ENCODE measurements around the gene NCAM1. TPM values are rescaled to one million over a fixed set of nuclear protein-coding genes. Genes with fewer than 3 reads are reported as not detected.

The NCAM1 gene
- total and polyA plus RNA-seq, 2 of the 13 experiments (the other 11 are each of a cell fraction or from before 2014, with no cell fraction given): 0.05 TPM; not detected in 1

DNA sequence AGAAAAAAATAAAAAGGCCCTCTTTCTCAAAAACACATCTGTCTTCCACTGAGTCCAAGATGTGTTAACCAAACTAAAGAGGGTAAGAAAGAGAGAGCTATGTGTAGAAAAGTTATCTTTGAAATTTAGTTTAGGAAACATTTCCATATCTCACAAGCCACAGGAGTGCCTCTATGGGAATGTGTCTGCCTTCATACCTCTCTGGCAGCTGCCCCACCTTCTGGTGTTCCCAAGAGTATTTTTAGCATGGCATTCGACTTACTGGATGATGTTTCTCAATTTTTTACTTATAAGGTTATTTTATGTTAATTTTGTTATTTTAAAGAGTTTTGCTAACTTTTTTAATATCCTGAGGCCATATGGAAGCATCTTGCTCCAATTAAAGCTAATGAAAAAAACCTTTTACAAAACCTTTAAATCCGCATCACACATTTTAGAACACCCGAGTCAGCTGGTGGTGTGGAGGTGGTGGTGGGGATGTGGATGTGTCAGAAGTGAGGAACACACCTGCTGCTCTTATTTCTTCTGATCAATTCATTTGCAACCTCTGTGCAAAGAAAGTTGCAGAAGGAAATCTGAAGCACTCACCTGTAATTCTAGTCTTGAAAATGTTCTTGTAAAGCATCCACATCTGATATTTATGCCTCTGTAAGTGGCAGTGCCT is 112.2 kb downstream of the NCAM1 start:
- BruUV-seq (replicated peaks): no TSS peak
- no peak overlapping the region for H2AFZ ChIP-seq (ENCODE audit: low read length)
- H3K27ac ChIP-seq (ENCODE audit: extremely low read length, insufficient read depth, low read length): no peak overlapping the region
- POLR2A ChIA-PET: no interaction called here
- no peak overlapping the region for H3K9ac ChIP-seq (ENCODE audit: insufficient read depth, low read depth, low read length)
- intact Hi-C loops (cut with micrococcal nuclease; ENCODE audit: unreplicated experiment) (no loop called here), in situ Hi-C loops (cut with HindIII; ENCODE audit: extremely low pct_ligation_motif_present, low pct_unique_long_range_greater_than_20kb) (no loop called here)
- no peak overlapping the region for H3K4me2 ChIP-seq (ENCODE audit: low read depth, low read length)
- H3K9me3 ChIP-seq (ENCODE audit: low read length): no peaks in the 10 kb centered on the region
- no peaks in the 10 kb centered on the region for H4K20me1 ChIP-seq (ENCODE audit: insufficient read depth, low read length)
- DNase-seq (ENCODE audit: low spot score) (no peak), ATAC-seq (no peak), FAIRE-seq (no peak)
- H3K79me2 ChIP-seq (ENCODE audit: insufficient read depth, low read length): no peaks in the 10 kb centered on the region
- H3K36me3 ChIP-seq (replicated peaks in 1 of 2; ENCODE audit: control insufficient read depth in 1 of 2, insufficient read depth in 2 of 2, low read length in 2 of 2): no peaks in the 10 kb centered on the region
- H3K4me3 ChIP-seq (replicated peaks in 1 of 3; ENCODE audit: insufficient read depth in 1 of 3, low read depth in 2 of 3, low read length in 3 of 3): no peak overlapping the region
- H3K27me3 ChIP-seq (ENCODE audit: control insufficient read depth in 1 of 2, insufficient read depth in 2 of 2, low read length in 2 of 2): no peaks in the 10 kb centered on the region
- 22% methylated on average over 3 of the region's 3 CpGs for WGBS (ENCODE audit: low lambda C conversion rate)
- no peaks in the 10 kb centered on the region for H3K4me1 ChIP-seq (ENCODE audit: insufficient read depth, low read length)
- CTCF ChIA-PET (ENCODE audit: low intra/inter-chr PET ratio, low total read pairs): no interaction called here
- TF ChIP-seq ZSCAN25 (CRISPR knock-in tag; IDR thresholded peaks at IDR 0.05): no peak
- TF ChIP-seq, protein P1, sequence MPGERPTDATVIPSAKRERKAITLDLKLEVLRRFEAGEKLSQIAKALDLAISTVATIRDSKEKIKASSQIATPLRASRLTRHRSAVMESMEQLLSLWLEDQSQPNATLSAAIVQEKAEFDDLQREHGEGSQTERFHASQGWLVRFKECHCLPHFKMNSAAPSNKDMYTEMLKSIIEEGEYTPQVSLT (CRISPR knock-in tag; IDR thresholded peaks at IDR 0.05; ENCODE audit: borderline replicate concordance, low read depth): no peak
- TF ChIP-seq, protein P2, sequence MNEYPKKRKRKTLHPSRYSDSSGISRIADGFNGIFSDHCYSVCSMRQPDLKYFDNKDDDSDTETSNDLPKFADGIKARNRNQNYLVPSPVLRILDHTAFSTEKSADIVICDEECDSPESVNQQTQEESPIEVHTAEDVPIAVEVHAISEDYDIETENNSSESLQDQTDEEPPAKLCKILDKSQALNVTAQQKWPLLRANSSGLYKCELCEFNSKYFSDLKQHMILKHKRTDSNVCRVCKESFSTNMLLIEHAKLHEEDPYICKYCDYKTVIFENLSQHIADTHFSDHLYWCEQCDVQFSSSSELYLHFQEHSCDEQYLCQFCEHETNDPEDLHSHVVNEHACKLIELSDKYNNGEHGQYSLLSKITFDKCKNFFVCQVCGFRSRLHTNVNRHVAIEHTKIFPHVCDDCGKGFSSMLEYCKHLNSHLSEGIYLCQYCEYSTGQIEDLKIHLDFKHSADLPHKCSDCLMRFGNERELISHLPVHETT (CRISPR knock-in tag; conservative IDR thresholded peaks at IDR 0.05): no peak
- TF ChIP-seq ZFP82 (CRISPR knock-in tag; IDR thresholded peaks at IDR 0.05; ENCODE audit: borderline replicate concordance): no peak
- TF ChIP-seq TEAD3 (CRISPR knock-in tag; optimal IDR thresholded peaks at IDR 0.05; ENCODE audit: borderline replicate concordance): no peak
- no peak for TF ChIP-seq ZNF768 (CRISPR knock-in tag; IDR thresholded peaks at IDR 0.05)
- TF ChIP-seq, protein P3, sequence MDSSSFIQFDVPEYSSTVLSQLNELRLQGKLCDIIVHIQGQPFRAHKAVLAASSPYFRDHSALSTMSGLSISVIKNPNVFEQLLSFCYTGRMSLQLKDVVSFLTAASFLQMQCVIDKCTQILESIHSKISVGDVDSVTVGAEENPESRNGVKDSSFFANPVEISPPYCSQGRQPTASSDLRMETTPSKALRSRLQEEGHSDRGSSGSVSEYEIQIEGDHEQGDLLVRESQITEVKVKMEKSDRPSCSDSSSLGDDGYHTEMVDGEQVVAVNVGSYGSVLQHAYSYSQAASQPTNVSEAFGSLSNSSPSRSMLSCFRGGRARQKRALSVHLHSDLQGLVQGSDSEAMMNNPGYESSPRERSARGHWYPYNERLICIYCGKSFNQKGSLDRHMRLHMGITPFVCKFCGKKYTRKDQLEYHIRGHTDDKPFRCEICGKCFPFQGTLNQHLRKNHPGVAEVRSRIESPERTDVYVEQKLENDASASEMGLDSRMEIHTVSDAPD (CRISPR knock-in tag; IDR thresholded peaks at IDR 0.05): no peak
- no peak for TF ChIP-seq PHF8 (CRISPR knock-in tag; IDR thresholded peaks at IDR 0.05)
- TF ChIP-seq ZNF292 (CRISPR knock-in tag; IDR thresholded peaks at IDR 0.05; ENCODE audit: borderline replicate concordance, low read depth): no peak
- TF ChIP-seq REXO4 (CRISPR knock-in tag; IDR thresholded peaks at IDR 0.05; ENCODE audit: borderline replicate concordance): no peak
- TF ChIP-seq RXRA (CRISPR knock-in tag; IDR thresholded peaks at IDR 0.05): no peak
- TF ChIP-seq, protein P4, sequence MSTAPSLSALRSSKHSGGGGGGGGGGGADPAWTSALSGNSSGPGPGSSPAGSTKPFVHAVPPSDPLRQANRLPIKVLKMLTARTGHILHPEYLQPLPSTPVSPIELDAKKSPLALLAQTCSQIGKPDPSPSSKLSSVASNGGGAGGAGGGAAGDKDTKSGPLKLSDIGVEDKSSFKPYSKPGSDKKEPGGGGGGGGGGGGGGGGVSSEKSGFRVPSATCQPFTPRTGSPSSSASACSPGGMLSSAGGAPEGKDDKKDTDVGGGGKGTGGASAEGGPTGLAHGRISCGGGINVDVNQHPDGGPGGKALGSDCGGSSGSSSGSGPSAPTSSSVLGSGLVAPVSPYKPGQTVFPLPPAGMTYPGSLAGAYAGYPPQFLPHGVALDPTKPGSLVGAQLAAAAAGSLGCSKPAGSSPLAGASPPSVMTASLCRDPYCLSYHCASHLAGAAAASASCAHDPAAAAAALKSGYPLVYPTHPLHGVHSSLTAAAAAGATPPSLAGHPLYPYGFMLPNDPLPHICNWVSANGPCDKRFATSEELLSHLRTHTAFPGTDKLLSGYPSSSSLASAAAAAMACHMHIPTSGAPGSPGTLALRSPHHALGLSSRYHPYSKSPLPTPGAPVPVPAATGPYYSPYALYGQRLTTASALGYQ (CRISPR knock-in tag; IDR thresholded peaks at IDR 0.05): no peak
- TF ChIP-seq, protein P5, sequence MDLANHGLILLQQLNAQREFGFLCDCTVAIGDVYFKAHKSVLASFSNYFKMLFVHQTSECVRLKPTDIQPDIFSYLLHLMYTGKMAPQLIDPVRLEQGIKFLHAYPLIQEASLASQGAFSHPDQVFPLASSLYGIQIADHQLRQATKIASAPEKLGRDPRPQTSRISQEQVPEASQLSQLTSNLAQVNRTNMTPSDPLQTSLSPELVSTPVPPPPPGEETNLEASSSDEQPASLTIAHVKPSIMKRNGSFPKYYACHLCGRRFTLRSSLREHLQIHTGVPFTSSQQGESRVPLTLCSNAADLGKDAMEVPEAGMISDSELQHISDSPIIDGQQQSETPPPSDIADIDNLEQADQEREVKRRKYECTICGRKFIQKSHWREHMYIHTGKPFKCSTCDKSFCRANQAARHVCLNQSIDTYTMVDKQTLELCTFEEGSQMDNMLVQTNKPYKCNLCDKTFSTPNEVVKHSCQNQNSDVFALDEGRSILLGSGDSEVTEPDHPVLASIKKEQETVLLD (CRISPR knock-in tag; IDR thresholded peaks at IDR 0.05; ENCODE audit: low read depth): no peak
- no peak for TF ChIP-seq YEATS4 (CRISPR knock-in tag; IDR thresholded peaks at IDR 0.05; ENCODE audit: borderline replicate concordance)
- no peak for TF ChIP-seq RBM39 (IDR thresholded peaks at IDR 0.05; ENCODE audit: low read depth, low read length, poor library complexity, severe bottlenecking)
- no peak for TF ChIP-seq ZNF569 (CRISPR knock-in tag; IDR thresholded peaks at IDR 0.05; ENCODE audit: borderline replicate concordance)
